CD4-positive, CD25-positive, alpha-beta regulatory T cell (primary cell): ENCODE data around the gene EPAS1. TPM values are rescaled to one million over a fixed set of nuclear protein-coding genes. Genes with fewer than 3 reads are reported as not detected.

Source experiments
- ATAC-seq, 2 donors: fragments of 150-1000 bp; cut with Tn5 transposase; one replicate each; pipeline ENCODE4 v1.10.0; 2021; ENCODE audit warnings: low read depth in 2 of 2, moderate number of reproducible peaks in 2 of 2, moderate library complexity in 1 of 2
- DNase-seq, 3 donors: peaks; one replicate each; pipeline versions ENCODE4 v3.0.0 to v3.0.0-alpha.2; 2012 to 2022; ENCODE audit warnings: mixed read lengths in 1 of 3
- H3K27ac ChIP-seq: one replicate; pipeline ENCODE4 v1.7.0; 2013; ENCODE audit warnings: mild to moderate bottlenecking, low read length; ENCODE audit not compliant: insufficient read depth, poor library complexity, severe bottlenecking
- H3K27me3 ChIP-seq: one replicate; pipeline ENCODE4 v1.7.0; 2013; ENCODE audit warnings: low read length; ENCODE audit not compliant: control insufficient read depth, insufficient read depth
- H3K36me3 ChIP-seq: one replicate; pipeline ENCODE4 v1.7.0; 2013; ENCODE audit warnings: mild to moderate bottlenecking, low read length, moderate library complexity; ENCODE audit not compliant: control insufficient read depth, insufficient read depth
- H3K4me1 ChIP-seq: 2 replicates; pipeline ENCODE4 v1.7.0; 2013; ENCODE audit warnings: mild to moderate bottlenecking, low read length; ENCODE audit not compliant: insufficient read depth, control insufficient read depth, poor library complexity, severe bottlenecking
- H3K4me3 ChIP-seq: one replicate; pipeline ENCODE4 v1.7.0; 2013; ENCODE audit warnings: low read depth, mild to moderate bottlenecking, low read length, moderate library complexity
- H3K9me3 ChIP-seq, 2 experiments: 1 replicate in 1 of 2; 2 replicates in 1 of 2; pipeline ENCODE4 v1.7.0; 2013; ENCODE audit warnings: low read length in 2 of 2, mild to moderate bottlenecking in 1 of 2, moderate library complexity in 1 of 2; ENCODE audit not compliant: control insufficient read depth in 2 of 2
- H3K27ac Mint-ChIP-seq, 3 donors: one replicate each; pipeline ENCODE4 v1.8.0; 2020 to 2022; ENCODE audit warnings: mild to moderate bottlenecking in 3 of 3, mixed read lengths in 3 of 3, moderate library complexity in 2 of 3
- H3K27me3 Mint-ChIP-seq: one replicate; pipeline ENCODE4 v1.8.0; 2022; ENCODE audit warnings: mild to moderate bottlenecking, mixed read lengths
- H3K36me3 Mint-ChIP-seq: one replicate; pipeline ENCODE4 v1.8.0; 2020; ENCODE audit warnings: mixed read lengths
- H3K4me1 Mint-ChIP-seq, 4 donors: one replicate each; pipeline ENCODE4 v1.8.0; 2020 to 2022; ENCODE audit warnings: mixed read lengths in 4 of 4, mild to moderate bottlenecking in 1 of 4
- H3K4me3 Mint-ChIP-seq, 4 donors: one replicate each; pipeline ENCODE4 v1.8.0; 2020 to 2022; ENCODE audit warnings: mild to moderate bottlenecking in 4 of 4, mixed read lengths in 4 of 4, moderate library complexity in 3 of 4
- H3K9me3 Mint-ChIP-seq, 7 donors: one replicate each; pipeline ENCODE4 v1.8.0; 2020 to 2022; ENCODE audit warnings: mixed read lengths in 7 of 7, mild to moderate bottlenecking in 3 of 7, moderate library complexity in 2 of 7
- polyA plus RNA-seq, 4 donors: library from polyadenylated mRNA; unstranded; fragments of 300-500 nt; fragmentation: Illumina TruSeq; gene quantifications; one replicate each; pipeline ENCODE4 v1.2.3, GENCODE V29; 2021
- total RNA-seq: library from RNA; stranded (reverse); gene quantifications from one replicate; pipeline ENCODE4 v1.2.3, GENCODE V29; 2022

EPAS1 gene
- total and polyA plus RNA-seq, 5 donors from 2014 or later: 0.22 to 4.4 (median 0.31) TPM; not detected in 2

- no peaks in the 10 kb centered on the region for H3K9me3 Mint-ChIP-seq
- H3K4me1 Mint-ChIP-seq: peaks cover 0 to 2% (median 0%) of the 10 kb centered on the region in 4 donors
Observed at GRCh38 chr2:46284796-46285195, 12.4 kb upstream of the EPAS1 start.

GRCh38 chr2:46286715-46287114, 10.5 kb upstream of the EPAS1 start:
- H3K36me3 Mint-ChIP-seq: no peaks in the 10 kb centered on the region
- no peaks in the 10 kb centered on the region for H3K9me3 ChIP-seq
- H3K27me3 Mint-ChIP-seq: peaks cover 21% of the 10 kb centered on the region
- no peak overlapping the region for H3K27ac ChIP-seq
- peaks cover 0 to 2% (median 0%) of the 10 kb centered on the region in 4 donors for H3K4me1 Mint-ChIP-seq
- no peak overlapping the region for H3K4me3 ChIP-seq
- ATAC-seq (no peak), DNase-seq (no peak)
- no peak overlapping the region for H3K4me3 Mint-ChIP-seq
- H3K27ac Mint-ChIP-seq: no peak overlapping the region
- H3K9me3 Mint-ChIP-seq: no peaks in the 10 kb centered on the region
- H3K36me3 ChIP-seq: no peaks in the 10 kb centered on the region
- no peaks in the 10 kb centered on the region for H3K27me3 ChIP-seq
- H3K4me1 ChIP-seq: no peaks in the 10 kb centered on the region

More at GRCh38 chr2:46284796-46285195, 12.4 kb upstream of the EPAS1 start:
- Histone ChIP-seq H3K4me3 (no peak overlapping the region), H3K36me3 (no peaks in the 10 kb centered on the region), H3K9me3 (peaks cover 0 to 2% of the 10 kb centered on the region in 2 experiments), H3K27me3 (no peaks in the 10 kb centered on the region), H3K4me1 (no peaks in the 10 kb centered on the region), H3K27ac (no peak overlapping the region)
- no peaks in the 10 kb centered on the region for H3K36me3 Mint-ChIP-seq
- H3K4me3 Mint-ChIP-seq: no peak overlapping the region
- no peak overlapping the region for H3K27ac Mint-ChIP-seq
- no peak for ATAC-seq
- peaks cover 17% of the 10 kb centered on the region for H3K27me3 Mint-ChIP-seq
- no peak for DNase-seq

- Mint-ChIP-seq H3K36me3 (no peaks in the 10 kb centered on the region), H3K27me3 (peaks cover 22% of the 10 kb centered on the region)
Observed at GRCh38 chr2:46290078-46290477, 7.1 kb upstream of the EPAS1 start.

GRCh38 chr2:46293466-46293865, 3.7 kb upstream of the EPAS1 start:
- Histone ChIP-seq H3K9me3 (no peaks in the 10 kb centered on the region), H3K36me3 (no peaks in the 10 kb centered on the region), H3K4me1 (peaks cover 15% of the 10 kb centered on the region), H3K4me3 (no peak overlapping the region), H3K27ac (no peak overlapping the region), H3K27me3 (no peaks in the 10 kb centered on the region)
- H3K36me3 Mint-ChIP-seq: no peaks in the 10 kb centered on the region
- peaks cover 0 to 2% (median 0%) of the 10 kb centered on the region in 7 donors for H3K9me3 Mint-ChIP-seq
- H3K27ac Mint-ChIP-seq: no peak overlapping the region
- H3K4me1 Mint-ChIP-seq: peaks cover 0 to 27% (median 9%) of the 10 kb centered on the region in 4 donors
- no peak for ATAC-seq
- peaks cover 45% of the 10 kb centered on the region for H3K27me3 Mint-ChIP-seq
- DNase-seq: no peak
- H3K4me3 Mint-ChIP-seq: peak overlapping the region in 1 of 4 donors; percentile 87

More at GRCh38 chr2:46290078-46290477, 7.1 kb upstream of the EPAS1 start:
- H3K27ac Mint-ChIP-seq: no peak overlapping the region
- H3K4me1 Mint-ChIP-seq: peaks cover 0 to 5% (median under 1%) of the 10 kb centered on the region in 4 donors
- H3K27ac ChIP-seq: no peak overlapping the region
- peaks cover 0 to under 1% (median 0%) of the 10 kb centered on the region in 7 donors for H3K9me3 Mint-ChIP-seq
- H3K4me3 Mint-ChIP-seq: no peak overlapping the region
- ATAC-seq (no peak), DNase-seq (no peak)
- H3K36me3 ChIP-seq: no peaks in the 10 kb centered on the region
- H3K4me3 ChIP-seq: no peak overlapping the region
- no peaks in the 10 kb centered on the region for H3K9me3 ChIP-seq
- no peaks in the 10 kb centered on the region for H3K4me1 ChIP-seq
- no peaks in the 10 kb centered on the region for H3K27me3 ChIP-seq

- Histone ChIP-seq H3K27ac (no peak overlapping the region), H3K9me3 (no peaks in the 10 kb centered on the region), H3K36me3 (no peaks in the 10 kb centered on the region), H3K4me3 (no peak overlapping the region), H3K27me3 (peaks cover 1% of the 10 kb centered on the region), H3K4me1 (peaks cover 23% of the 10 kb centered on the region)
- no peak overlapping the region for H3K27ac Mint-ChIP-seq
- H3K9me3 Mint-ChIP-seq: peaks cover 0 to 2% (median 0%) of the 10 kb centered on the region in 7 donors
- ATAC-seq: no peak
- H3K4me1 Mint-ChIP-seq: peaks cover 4 to 32% (median 12%) of the 10 kb centered on the region in 4 donors
- peak overlapping the region; percentile 17 to 87 (median 40) for H3K4me3 Mint-ChIP-seq
- H3K36me3 Mint-ChIP-seq: no peaks in the 10 kb centered on the region
- DNase-seq: peak in 1 of 3 donors; percentile 40
- peaks cover 50% of the 10 kb centered on the region for H3K27me3 Mint-ChIP-seq
Observed at GRCh38 chr2:46294176-46294836, 2.9 kb upstream of the EPAS1 start.

GRCh38 chr2:46296216-46296839, 879 bp upstream of the EPAS1 start:
- ATAC-seq: no peak
- Histone ChIP-seq H3K4me3 (no peak overlapping the region), H3K4me1 (peaks cover 32% of the 10 kb centered on the region), H3K27ac (no peak overlapping the region), H3K27me3 (peaks cover 19% of the 10 kb centered on the region), H3K36me3 (no peaks in the 10 kb centered on the region), H3K9me3 (no peaks in the 10 kb centered on the region)
- DNase-seq: peak in 1 of 3 donors; percentile 28
- H3K4me3 Mint-ChIP-seq: peak overlapping the region; percentile 81 to 88 (median 86)
- H3K27ac Mint-ChIP-seq: no peak overlapping the region
- H3K4me1 Mint-ChIP-seq: peaks cover 7 to 42% (median 18%) of the 10 kb centered on the region in 4 donors
- peaks cover 0 to 2% (median 0%) of the 10 kb centered on the region in 7 donors for H3K9me3 Mint-ChIP-seq
- H3K27me3 Mint-ChIP-seq: peaks cover 64% of the 10 kb centered on the region
- no peaks in the 10 kb centered on the region for H3K36me3 Mint-ChIP-seq

GRCh38 chr2:46297546-46298271, 502 bp downstream of the EPAS1 start:
- Histone ChIP-seq H3K36me3 (no peaks in the 10 kb centered on the region), H3K27ac (peak overlapping the region; percentile 14), H3K4me3 (peak overlapping the region; percentile 74), H3K27me3 (peaks cover 19% of the 10 kb centered on the region), H3K9me3 (no peaks in the 10 kb centered on the region), H3K4me1 (peaks cover 32% of the 10 kb centered on the region)
- peak overlapping the region; percentile 87 to 98 (median 92) for H3K4me3 Mint-ChIP-seq
- peaks cover 0 to 3% (median 0%) of the 10 kb centered on the region in 7 donors for H3K9me3 Mint-ChIP-seq
- peak overlapping the region in 2 of 3 donors; percentile 78 to 87 for H3K27ac Mint-ChIP-seq
- DNase-seq: peak; percentile 63 to 71 (median 64)
- ATAC-seq: peak; percentile 57 to 60
- H3K36me3 Mint-ChIP-seq: no peaks in the 10 kb centered on the region
- H3K27me3 Mint-ChIP-seq: peaks cover 76% of the 10 kb centered on the region
- peaks cover 7 to 42% (median 20%) of the 10 kb centered on the region in 4 donors for H3K4me1 Mint-ChIP-seq
